GM19025 (cell line): ENCODE results near the gene MS4A10.
A peak's percentile ranks its signal among the peaks of the same experiment; 100 is the strongest.
"Not testable (repeated sequence)": the region's sequence is repeated elsewhere in the genome, so short reads cannot be mapped to it uniquely, and the experiment has no call there.

Experiments used
- ATAC-seq: cut with Tn5 transposase; IDR thresholded peaks from one replicate; pipeline ENCODE4 v1.9.1; 2021; ENCODE audit warnings: mild to moderate bottlenecking, low read depth, moderate library complexity; ENCODE audit not compliant: unreplicated experiment

MS4A10 gene

DNA sequence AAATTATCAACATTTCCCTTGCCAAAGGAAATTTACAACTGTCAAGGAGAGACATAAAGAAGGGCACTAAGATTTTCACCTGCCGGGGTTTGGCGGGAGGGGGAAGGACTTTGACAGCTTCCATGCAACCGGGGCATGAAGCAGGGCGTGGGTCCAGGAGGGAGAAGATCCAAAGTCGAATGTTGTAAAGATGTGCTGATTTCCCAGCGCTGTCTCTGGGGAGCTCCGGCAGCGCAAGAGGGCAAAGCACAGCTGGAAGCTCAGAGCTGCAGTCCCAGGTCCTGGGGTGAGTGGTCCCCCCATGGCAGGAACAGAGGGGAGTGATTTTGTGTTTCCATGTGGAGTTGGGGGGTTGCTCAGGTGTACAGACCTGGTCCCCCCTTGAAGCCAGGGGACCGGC lies at the start of gene MS4A10:
TSS of gene MS4A10 (plus strand) at position 198 of the 400 bp plus-strand sequence. CDS start 5,003 bp downstream, outside the sequence.
- no peak for ATAC-seq

DNA sequence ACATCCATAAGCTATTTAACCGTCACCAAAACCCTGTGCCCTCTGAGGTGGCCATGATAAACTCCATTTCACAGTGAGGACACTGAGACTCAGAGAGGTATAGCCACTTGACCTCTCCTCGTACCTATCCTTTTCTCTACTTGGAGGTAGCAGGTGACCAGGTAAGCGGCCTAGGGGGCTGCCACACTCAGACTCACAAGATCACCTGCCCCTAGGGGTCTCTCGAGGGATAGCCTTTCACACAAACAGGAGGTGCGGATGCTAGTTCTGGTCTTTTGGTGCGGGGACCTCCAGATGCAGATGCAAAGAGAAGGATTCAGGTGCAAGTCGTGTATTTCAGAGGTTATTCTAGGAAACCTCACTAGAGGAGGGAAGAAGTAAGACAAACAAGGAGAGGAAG lies 46.0 kb upstream of the MS4A10 start:
- ATAC-seq: no peak

DNA sequence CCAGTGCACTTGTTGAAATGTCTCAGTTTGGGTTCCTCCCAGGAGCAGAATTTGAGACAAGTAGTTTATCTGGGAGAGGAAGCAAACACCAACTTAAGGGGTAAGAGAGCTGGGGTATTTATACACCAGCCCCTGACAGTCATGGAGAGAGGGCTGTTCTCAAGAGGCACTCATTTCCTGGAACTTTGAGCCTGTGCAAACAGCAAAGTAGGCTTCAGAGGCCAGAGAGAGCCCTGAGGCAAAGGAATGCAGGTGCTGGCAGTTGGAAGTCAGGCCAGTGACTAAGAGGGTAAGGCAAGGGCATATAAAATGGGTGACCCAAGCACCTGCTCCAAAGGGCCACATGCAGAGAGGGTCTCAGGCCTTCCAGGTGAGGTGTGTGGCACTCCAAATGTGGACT lies 44.6 kb upstream of the MS4A10 start:
- ATAC-seq: no peak

DNA sequence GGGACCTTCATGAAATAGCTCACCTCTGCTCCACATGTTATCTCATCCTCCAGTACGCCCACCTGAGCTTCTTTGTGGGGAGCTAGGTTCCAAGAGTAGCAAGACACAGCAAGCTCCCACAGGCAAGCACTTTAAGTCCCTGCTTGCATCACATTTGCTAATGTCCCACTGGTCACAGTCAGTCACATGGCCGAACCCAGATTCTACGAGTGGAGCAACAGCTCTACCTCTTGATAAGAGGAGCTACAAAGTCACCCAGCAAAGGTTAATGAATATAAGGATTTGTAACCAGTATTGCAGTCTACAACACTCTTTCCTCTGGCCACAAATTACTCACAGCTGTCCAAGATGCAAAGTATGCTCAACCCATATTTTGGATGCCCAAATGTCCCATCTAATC lies 43.7 kb upstream of the MS4A10 start:
- ATAC-seq: no peak

DNA sequence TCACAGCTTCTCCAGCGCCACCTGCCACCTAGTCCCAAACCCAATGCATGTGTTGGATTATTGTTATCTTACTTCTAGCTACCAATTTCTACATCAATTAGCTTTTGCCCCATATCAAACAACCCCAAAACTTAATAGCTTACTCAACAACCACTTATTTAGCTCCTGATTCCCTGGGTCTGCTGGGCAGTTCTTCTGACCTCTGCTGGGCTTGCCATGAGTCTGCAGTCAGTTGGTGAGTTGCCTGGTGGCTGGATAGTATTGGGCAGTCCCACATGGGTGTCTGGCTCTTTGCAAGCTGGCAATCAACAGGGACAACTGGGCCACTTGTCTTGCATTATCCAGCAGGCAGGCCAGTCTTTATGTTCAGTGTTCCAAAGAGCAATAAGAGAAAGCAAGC lies 42.1 kb upstream of the MS4A10 start:
- no peak for ATAC-seq

DNA sequence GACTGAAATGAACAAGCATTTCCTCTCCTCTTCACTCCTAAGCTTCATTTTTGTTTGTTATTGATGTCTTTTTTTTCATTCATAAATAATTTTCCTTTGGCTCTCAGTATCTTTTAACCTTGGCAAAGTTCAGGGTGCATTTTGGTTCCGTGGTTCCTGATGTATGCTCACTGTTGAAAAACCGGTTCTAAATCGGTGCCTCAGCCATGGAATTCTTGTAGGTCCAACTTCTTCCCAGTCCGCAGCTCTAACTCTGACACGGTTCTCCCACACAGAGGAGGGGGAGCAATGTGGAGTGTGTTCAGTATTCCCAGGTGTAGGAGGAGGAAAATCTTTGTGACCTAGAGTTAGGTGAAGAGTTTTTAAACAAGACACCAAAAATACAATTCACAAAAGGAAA lies 41.0 kb upstream of the MS4A10 start:
- ATAC-seq: no peak

DNA sequence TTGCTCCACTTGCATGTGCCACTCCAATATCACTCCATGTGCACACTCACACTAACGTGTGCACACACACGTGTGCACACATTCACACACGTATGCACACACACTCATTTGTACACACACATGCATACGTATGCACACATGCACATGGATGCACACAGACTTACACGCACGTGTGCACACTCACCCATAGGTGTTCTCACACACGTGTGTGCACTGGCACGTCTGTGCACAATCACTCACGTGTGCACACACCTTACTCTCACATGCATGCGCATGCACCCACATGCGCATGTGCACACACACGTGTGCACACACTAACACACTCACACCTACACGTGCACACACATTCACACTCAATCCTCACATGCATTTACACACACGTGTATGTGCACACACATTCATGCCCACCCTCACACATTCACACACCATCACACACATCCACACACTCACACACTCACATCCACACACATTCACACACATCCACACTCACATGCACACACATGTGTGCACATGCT lies 37.7 kb upstream of the MS4A10 start:
- ATAC-seq: no peak

DNA sequence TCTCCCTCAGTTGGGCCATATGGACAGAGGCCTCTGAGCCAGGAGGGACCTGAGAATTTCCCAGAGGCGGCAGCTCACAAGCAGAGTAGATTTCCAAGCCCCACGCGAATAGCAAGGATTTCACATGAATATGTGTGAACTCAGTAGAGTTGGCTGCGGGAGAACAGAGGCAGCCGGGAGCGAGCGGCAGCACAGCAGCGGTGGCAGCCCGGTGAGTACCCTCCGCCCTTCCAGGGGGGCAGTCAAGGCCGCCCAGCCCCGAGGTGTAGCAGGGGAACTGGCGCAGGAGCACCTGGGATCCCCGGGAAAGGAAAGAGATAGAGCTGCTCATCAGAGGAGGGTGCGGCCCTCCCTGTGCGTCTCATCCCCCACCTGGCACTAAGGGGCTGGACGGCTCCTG lies 36.9 kb upstream of the MS4A10 start:
- ATAC-seq: no peak

DNA sequence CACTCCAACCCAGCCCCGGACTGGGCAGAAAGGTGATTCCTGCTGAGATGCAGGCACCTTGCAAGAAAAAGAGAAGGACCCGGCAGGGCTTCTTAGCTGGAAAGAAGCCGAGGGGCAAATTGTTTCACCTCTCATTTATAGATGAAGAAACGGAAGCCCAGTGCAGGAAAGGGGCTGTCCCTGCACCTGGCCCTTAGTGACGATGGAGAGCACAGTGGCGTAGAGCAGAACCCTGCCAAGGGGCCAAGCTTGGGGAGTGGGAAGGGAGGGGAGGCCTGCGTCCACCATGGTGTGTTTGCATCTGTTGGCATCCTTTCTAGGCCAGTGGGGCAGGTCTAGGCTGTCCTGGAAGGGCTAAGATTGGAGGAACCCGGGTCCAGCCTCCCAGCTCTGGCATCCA lies 36.3 kb upstream of the MS4A10 start:
- ATAC-seq: no peak

DNA sequence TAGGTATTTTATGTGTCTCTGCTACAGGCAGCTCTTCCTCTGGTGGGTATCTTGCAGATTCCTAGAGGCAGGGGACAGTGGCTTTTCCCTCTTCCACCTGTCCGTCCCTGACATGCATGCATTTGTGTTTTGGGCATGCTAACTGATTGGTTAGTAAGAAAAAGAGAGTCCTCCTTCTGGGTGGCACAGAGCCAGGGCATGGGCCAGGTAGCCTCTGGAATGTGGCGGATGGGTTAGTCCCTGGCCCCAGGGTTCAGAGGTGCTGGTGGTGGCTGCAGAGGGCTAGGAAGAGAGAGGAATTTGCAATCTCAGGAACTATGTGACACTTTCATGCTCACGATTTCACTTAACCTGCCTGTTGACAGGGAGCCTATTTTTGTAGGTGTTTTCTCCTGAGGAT lies 34.2 kb upstream of the MS4A10 start:
- ATAC-seq: no peak

DNA sequence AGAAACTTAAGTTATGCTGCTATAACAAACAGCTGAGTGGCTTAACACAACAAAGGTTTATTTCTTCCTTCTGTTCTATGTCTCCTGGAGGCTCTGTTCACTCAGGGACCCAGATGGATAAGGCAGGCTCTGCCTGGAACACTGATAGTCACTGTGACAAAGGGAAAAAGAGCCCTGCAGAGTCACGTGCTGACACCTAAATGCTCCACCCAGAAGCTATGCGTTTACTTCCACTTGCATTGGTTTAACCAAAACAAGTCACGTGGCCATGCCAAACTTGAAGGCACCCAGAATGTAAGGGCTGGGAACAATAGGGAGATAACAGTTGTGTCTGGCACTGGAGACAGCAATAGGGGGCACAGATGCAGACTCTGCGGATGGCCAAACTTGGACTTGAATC lies 31.8 kb upstream of the MS4A10 start:
- no peak for ATAC-seq

DNA sequence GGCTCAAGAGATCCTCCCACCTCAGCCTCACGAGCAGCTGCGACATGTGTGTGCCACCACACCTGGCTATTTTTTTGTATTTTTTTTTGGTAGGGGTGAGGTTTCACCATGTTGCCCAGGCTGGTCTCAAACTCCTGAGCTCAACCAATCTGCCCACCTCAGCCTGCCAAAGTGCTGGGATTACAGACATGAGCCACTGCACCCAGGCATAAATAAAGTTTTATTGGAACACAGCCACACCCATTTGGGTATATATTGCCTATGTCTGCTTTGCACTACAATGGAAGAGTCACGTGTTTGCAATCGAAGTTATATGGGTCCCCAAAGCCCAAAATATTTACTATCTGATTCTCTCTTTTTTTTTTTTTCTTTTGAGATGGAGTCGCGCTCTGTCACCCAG lies 30.2 kb upstream of the MS4A10 start:
- no peak for ATAC-seq

DNA sequence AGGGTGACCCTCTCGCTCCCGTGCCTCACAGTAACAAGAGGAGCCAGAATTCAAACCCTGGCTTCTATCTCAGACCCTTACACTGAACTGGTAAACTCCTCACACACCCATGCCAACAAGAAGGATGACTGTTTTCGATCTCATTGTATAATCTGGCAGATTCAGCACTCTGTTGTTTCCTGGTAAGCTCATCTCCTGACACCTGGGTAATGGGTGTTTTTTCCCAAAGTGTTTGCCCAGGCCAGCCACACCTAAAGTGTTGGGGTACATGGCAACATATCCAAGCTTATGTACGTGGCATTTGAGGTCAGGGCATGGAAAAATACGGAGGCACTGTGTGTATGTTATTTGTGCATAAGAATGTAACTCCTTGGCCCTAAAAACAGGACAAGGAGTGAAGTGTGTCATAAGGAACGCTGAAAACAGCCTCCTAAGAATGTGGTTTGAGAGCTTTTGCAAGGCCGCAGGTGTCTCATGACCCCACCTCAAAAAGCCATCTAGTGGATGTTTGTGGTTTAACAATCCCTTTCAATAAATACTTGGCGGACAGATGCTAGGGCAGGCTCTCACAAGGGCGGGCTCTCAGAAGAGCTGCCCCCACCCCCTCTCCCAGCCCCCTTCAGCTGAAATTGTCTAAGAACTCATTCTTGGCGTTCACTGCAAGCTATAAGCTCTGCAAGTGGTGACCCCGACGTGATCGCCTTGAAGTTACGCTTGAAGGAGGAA lies 28.7 kb upstream of the MS4A10 start, which contains the start of gene MS4A15:
TSS of gene MS4A15 (plus strand) at position 561 of the 726 bp plus-strand sequence. CDS start 6,867 bp downstream, outside the sequence.
- no peak for ATAC-seq

DNA sequence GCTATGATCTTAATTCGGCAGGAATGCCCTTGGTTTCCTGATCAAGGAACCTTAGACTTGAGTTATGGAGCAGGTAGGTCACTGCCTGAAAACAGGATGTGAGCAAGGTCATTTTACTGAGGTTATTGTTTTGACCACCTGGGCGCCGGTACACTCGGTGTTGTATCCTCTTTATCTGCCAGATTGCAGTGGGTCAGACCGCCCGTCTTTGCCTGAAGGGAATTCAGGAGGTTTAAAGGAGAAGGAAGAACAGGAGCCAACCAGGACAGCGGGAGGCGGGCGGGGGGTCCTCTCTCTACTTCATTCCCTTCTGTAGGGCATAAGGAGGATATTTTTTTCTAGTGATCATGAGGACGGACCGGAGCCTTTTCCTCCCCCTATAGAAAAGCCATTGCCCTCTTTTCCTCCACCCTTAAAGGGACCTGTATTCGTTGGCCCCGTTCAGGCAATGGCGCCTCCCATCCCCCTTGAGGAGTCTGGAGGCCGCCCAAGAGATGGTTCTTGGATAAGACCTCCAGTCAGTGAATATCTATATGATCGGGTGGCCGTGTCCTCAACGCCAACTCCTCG lies 27.8 kb upstream of the MS4A10 start:
- no peak for ATAC-seq

DNA sequence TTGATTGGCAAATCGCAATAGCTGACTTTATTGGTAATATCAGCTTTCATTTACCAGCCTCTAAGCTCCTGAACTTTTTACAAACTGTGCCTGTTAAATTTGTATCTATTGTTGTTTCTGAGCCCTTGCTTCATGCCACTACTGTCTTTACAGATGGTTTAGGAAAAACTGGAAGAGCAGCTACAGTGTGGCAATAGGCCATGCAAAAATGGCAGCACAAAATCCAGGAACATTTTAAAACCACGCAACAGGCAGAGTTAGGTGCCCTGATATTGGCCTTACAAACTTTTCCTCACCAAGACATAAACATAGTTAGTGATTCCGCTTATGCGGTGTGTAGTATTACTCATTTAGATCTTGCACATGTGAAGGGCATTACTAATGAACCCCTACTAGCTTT lies 26.5 kb upstream of the MS4A10 start:
- not testable (repeated sequence) for ATAC-seq

DNA sequence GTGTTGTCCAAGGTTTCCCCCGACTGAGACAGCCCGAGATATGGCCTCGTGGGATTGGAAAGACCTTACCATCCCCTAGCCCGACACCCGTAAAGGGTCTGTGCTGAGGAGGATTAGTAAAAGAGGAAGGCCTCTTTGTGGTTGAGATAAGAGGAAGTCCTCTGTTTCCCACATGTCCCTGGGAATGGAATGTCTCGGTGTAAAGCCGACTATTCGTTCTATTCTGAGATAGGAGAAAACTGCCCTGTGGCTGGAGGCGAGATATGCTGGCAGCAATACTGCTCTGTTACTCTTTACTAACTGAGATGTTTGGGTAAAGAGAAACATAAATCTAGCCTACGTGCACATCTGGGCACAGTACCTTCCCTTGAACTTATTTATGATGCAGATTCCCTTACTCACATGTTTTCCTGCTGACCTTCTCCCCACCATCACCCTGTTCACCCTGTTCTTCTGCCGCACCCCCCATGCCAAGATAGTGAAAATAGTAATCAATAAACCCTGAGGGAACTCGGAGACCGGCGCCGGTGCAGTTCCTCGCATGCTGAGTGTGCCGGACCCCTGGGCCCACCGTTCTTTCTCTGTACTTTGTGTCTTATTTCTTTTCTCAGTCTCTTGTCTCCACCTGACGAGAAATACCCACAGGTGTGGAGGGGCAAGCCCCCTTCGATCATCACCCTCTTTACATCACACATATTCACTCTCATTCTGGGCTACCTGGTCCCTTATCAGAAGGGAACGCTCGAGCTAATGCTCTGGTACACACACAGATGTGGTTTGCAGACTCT lies 25.5 kb upstream of the MS4A10 start:
- ATAC-seq: not testable (repeated sequence)

DNA sequence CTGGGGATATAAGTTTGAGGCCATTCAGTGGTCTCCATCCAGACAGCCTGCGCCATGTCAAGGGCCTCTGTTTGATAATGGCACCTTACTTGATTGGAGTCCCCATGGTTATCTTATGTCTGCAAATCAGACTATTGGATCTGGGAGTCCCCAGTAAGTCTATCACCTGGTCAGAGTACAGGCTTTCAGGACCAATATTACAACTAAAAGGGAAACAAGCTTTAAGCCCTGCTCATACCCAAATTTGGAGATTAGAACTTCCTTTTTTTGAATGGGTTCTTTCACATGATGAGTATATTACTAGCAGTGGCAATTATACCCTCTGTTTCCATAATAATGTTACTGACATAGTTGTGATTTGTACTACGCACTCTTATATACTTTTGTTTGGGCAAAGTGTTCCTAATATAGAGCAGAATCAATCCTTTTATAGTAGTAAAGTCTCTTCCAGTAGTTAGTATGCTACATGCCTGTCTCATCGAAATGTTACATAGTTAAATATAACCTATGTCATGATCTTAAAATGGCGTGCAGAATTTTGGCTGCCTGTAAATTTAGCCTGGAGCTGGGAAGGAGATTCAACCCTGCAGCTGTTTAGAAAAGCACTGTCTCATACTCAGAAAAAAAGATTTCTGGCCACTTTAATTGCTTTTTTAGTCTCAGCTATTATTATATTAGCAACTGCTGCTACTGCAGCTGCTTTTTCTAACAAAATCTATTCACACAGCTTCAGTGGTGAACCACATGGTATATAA lies 23.5 kb upstream of the MS4A10 start:
- peak; percentile 24 for ATAC-seq

DNA sequence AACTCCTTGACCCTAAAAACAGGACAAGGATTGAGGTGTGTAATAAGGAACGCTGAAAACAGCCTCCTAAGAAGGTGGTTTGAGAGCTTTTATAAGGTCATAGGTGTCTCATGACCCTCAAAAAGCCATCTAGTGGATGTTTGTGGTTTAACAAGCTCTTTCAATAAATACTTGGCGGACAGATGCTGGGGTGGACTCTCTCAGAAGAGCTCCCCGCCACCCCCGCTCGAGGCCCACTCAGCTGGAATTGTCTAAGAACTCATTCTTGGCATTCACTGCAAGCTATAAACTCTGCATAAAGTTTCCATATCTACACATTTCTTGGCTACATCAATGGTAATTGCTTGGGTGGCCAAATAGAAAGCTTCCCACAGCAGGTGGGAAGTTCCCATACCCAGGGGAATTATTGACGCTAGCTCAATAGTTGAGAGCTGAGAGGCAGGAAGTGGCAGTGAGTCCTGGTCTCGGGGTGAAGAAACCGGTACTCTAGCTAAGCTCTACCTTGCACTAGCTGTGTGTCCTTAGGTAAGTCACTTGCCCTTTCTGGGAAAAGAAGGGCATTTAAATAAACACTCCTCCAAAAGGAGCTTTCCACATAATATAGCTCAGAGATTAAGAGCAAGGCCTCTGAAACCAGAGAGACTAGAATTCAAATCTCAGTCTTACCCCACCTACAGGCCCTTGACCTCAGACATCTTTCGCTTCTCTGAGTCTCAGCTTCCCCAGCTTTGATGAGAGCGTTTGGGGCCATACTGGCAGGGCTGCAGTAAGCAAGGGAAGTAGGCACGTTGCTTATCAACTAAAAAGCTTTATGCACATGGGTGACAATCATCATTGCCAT lies 22.1 kb upstream of the MS4A10 start:
- peak; percentile 61 for ATAC-seq

DNA sequence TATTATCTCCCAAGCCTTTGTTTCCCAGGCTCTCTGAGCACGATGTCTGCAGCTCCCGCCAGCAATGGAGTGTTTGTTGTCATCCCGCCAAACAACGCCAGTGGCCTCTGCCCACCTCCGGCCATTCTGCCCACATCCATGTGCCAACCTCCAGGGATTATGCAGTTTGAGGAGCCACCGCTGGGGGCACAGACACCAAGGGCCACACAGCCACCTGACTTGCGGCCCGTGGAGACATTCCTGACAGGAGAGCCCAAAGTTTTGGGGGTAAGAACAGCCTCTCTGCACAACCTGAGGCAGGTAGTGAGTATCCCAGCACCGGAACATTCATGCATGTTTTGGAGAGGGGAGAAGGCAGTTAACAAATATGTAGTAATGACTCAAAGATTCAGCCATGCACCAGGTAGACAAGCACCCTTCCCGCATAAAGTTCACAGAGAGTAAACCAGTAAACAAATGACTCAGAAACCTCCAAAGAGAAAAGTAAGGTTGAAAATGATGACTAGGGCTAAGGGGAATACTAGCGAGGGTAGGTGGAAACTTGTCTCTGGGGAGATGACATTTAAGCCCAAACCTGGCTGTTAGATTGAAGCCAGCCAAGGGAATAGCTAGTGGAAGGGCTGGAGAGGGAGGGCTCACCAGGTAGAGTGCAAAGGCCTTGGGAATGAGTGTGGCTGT lies 21.3 kb upstream of the MS4A10 start:
- no peak for ATAC-seq
